GM12892 (cell line): Measurements from ENCODE around the gene PLA2G4E.

Experiments used
- POLR2A ChIP-seq: IDR thresholded peaks from 2 replicates; pipeline ENCODE4 v1.6.1; 2011; ENCODE audit warnings: low read depth, low read length, control low read depth
- POLR2AphosphoS5 ChIP-seq: IDR thresholded peaks from 2 replicates; pipeline ENCODE4 v1.6.1; 2011; ENCODE audit warnings: low read depth, low read length, control low read depth

GRCh38 chr15:41979493-41980266 lies 41.2 kb downstream of the PLA2G4E start:
- TF ChIP-seq POLR2AphosphoS5, result no peak
- no peak for TF ChIP-seq POLR2A
